Karpas-422 (cell line): ENCODE data around the gene CD200R1L. TPM values are rescaled to one million over a fixed set of nuclear protein-coding genes. Genes with fewer than 3 reads are reported as not detected.

Experiments
- DNase-seq: peaks from one replicate; pipeline ENCODE4 v3.0.0-alpha.2; 2015
- H2AFZ ChIP-seq: fragments of 200-600 bp; sonication (generic); 2 replicates; pipeline ENCODE4 v1.6.1; 2014; ENCODE audit warnings: antibody characterized with exemption, low read length, mixed read lengths
- H3K27ac ChIP-seq: fragments of 200-600 bp; sonication (generic); 2 replicates; pipeline ENCODE4 v1.5.1; 2014; ENCODE audit warnings: mild to moderate bottlenecking, low read length, moderate library complexity
- H3K27me3 ChIP-seq: fragments of 200-600 bp; sonication (generic); 2 replicates; pipeline ENCODE4 v1.6.1; 2014; ENCODE audit warnings: low read length, mixed read lengths
- H3K36me3 ChIP-seq: fragments of 200-600 bp; sonication (generic); 2 replicates; pipeline ENCODE4 v1.6.1; 2014; ENCODE audit warnings: low read length, mixed read lengths; ENCODE audit not compliant: insufficient read depth
- H3K4me1 ChIP-seq: fragments of 200-600 bp; sonication (generic); 2 replicates; pipeline ENCODE4 v1.6.1; 2014; ENCODE audit warnings: mild to moderate bottlenecking, low read length, mixed read lengths
- H3K4me2 ChIP-seq: fragments of 200-600 bp; sonication (generic); 2 replicates; pipeline ENCODE4 v1.6.1; 2014; ENCODE audit warnings: low read length, low read depth, mild to moderate bottlenecking; ENCODE audit not compliant: poor library complexity, severe bottlenecking
- H3K4me3 ChIP-seq: fragments of 200-600 bp; sonication (generic); 2 replicates; pipeline ENCODE4 v1.5.1; 2014; ENCODE audit warnings: mild to moderate bottlenecking, antibody characterized with exemption, low read length, mixed read lengths
- H3K79me2 ChIP-seq: fragments of 200-600 bp; sonication (generic); 2 replicates; pipeline ENCODE4 v1.6.1; 2014; ENCODE audit warnings: mild to moderate bottlenecking, low read length, mixed read lengths
- H3K9ac ChIP-seq: fragments of 200-600 bp; sonication (generic); 2 replicates; pipeline ENCODE4 v1.6.0; 2014; ENCODE audit warnings: low read length
- H3K9me2 ChIP-seq: fragments of 200-600 bp; sonication (generic), shearing (Covaris generic); replicated peaks from 2 replicates; pipeline ENCODE4 v1.6.0; 2014; ENCODE audit warnings: mild to moderate bottlenecking, low read length, moderate library complexity; ENCODE audit not compliant: insufficient read depth
- H3K9me3 ChIP-seq: fragments of 300-700, 200-600 bp; sonication (generic); 2 replicates; pipeline ENCODE4 v1.6.1; 2014; ENCODE audit warnings: low read length, mixed read lengths
- H4K20me1 ChIP-seq: fragments of 200-600 bp; sonication (generic); 2 replicates; pipeline ENCODE4 v1.6.1; 2014; ENCODE audit warnings: mild to moderate bottlenecking, antibody characterized with exemption, low read length, low read depth; ENCODE audit not compliant: insufficient read depth
- total RNA-seq: library from RNA; depleted of rRNA; stranded (reverse); fragments of >200 nt; shearing (Covaris generic); gene quantifications from 2 replicates; pipeline ENCODE4 v1.2.3, GENCODE V29; 2014; ENCODE audit warnings: low replicate concordance

The CD200R1L gene
- total RNA-seq, 1 experiment from 2014 or later, result not detected

DNA sequence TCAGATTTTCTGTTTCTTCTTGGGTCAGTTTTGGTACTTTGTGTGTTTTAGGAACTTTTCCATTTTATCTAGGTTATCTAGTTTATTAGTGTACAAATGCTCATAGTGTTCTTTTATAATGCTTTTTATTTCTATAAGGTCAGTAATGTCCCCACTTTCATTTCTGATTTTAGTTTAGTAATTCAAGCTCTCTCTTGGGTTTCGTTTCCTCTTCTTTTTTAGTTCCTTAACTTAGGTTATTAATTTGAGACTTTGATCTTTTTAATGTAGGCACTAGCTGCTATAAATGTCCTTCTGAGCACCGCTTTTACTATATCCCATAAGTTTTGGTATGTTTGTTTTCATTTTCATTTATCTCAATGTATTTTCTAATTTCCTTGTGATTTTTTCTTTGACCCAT is 27.0 kb upstream of the CD200R1L start:
- H3K9ac ChIP-seq, result no peak overlapping the region
- H3K27me3 ChIP-seq, result no peaks in the 10 kb centered on the region
- H3K9me3 ChIP-seq, result peaks cover 12% of the 10 kb centered on the region
- no peaks in the 10 kb centered on the region for H4K20me1 ChIP-seq
- no peaks in the 10 kb centered on the region for H3K36me3 ChIP-seq
- H3K4me3 ChIP-seq, result peak overlapping the region; percentile 39
- H2AFZ ChIP-seq, result peak overlapping the region; percentile 77; the same call in 1 of the 2 replicates
- peak overlapping the region; percentile 67 for H3K4me2 ChIP-seq
- peak overlapping the region; percentile 62 for H3K27ac ChIP-seq
- peaks cover 25% of the 10 kb centered on the region for H3K4me1 ChIP-seq
- no peaks in the 10 kb centered on the region for H3K9me2 ChIP-seq
- DNase-seq, result peak; percentile 77
- no peaks in the 10 kb centered on the region for H3K79me2 ChIP-seq

DNA sequence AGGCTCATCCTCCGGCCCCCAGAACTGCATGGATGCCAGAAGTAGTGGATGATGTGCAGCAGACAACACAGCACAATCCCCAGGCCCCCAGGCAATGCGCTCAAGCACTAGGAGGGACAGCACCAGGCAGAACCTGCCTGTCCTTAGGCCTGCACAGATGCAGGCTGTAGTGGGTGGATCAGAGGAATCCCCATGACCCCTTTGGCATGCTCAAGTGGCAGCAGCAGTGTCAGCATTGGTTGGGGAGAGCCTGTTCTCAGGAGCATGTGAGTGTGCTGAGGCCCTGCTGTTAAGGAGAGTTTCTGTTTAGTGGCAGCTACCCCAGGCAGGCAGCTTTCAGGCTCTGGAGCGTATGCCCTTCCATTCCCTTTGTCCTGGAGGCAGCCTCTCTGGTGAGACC is 25.1 kb upstream of the CD200R1L start:
- Histone ChIP-seq H3K27ac (no peak overlapping the region), H3K4me3 (no peak overlapping the region), H3K36me3 (no peaks in the 10 kb centered on the region), H3K4me1 (peaks cover 25% of the 10 kb centered on the region), H2AFZ (no peak overlapping the region), H3K79me2 (no peaks in the 10 kb centered on the region), H4K20me1 (no peaks in the 10 kb centered on the region), H3K4me2 (no peak overlapping the region), H3K9me3 (peaks cover 12% of the 10 kb centered on the region), H3K9me2 (no peaks in the 10 kb centered on the region), H3K27me3 (no peaks in the 10 kb centered on the region), H3K9ac (no peak overlapping the region)
- DNase-seq, result no peak

DNA sequence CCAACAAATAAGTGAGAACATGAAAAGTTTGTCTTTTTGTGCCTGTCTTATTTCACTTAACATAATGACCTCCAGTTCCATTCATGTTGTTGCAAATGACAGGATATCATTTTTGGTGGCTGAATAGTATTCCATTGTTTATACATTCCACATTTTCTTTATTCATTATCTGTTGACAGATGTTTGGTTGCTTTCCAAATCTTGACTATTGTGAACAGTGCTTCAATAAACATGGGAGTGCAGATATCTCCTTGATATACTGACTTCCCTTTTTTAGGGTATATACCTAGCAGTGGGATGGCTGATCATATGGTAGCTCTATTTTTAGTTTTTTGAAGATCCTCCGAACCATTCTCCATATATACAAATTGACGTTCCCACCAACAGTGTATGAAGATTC is 19.1 kb upstream of the CD200R1L start:
- Histone ChIP-seq H3K9ac (no peak overlapping the region), H2AFZ (no peak overlapping the region)

GRCh38 chr3:112860898-112861297 is 14.2 kb upstream of the CD200R1L start:
- DNase-seq, result no peak
- no peak overlapping the region for H2AFZ ChIP-seq
- no peaks in the 10 kb centered on the region for H3K79me2 ChIP-seq
- H3K9me2 ChIP-seq, result no peaks in the 10 kb centered on the region
- H3K4me2 ChIP-seq, result no peak overlapping the region
- H3K9ac ChIP-seq, result no peak overlapping the region
- no peak overlapping the region for H3K27ac ChIP-seq
- H3K36me3 ChIP-seq, result no peaks in the 10 kb centered on the region
- peaks cover 9% of the 10 kb centered on the region for H3K4me1 ChIP-seq
- H4K20me1 ChIP-seq, result no peaks in the 10 kb centered on the region
- H3K9me3 ChIP-seq, result no peaks in the 10 kb centered on the region
- H3K27me3 ChIP-seq, result no peaks in the 10 kb centered on the region
- no peak overlapping the region for H3K4me3 ChIP-seq

More for the DNA sequence above, 19.1 kb upstream of the CD200R1L start:
- Histone ChIP-seq H3K9me3 (peaks cover 9% of the 10 kb centered on the region), H3K4me1 (no peaks in the 10 kb centered on the region), H3K27ac (no peak overlapping the region), H3K79me2 (no peaks in the 10 kb centered on the region), H3K9me2 (no peaks in the 10 kb centered on the region), H3K4me2 (no peak overlapping the region), H4K20me1 (no peaks in the 10 kb centered on the region), H3K36me3 (no peaks in the 10 kb centered on the region), H3K4me3 (no peak overlapping the region), H3K27me3 (no peaks in the 10 kb centered on the region)
- no peak for DNase-seq

- H3K9me2 ChIP-seq, result no peaks in the 10 kb centered on the region
- no peaks in the 10 kb centered on the region for H4K20me1 ChIP-seq
- peaks cover 9% of the 10 kb centered on the region for H3K4me1 ChIP-seq
- no peak overlapping the region for H3K4me3 ChIP-seq
- no peaks in the 10 kb centered on the region for H3K79me2 ChIP-seq
- H2AFZ ChIP-seq, result no peak overlapping the region
- no peaks in the 10 kb centered on the region for H3K9me3 ChIP-seq
- H3K27me3 ChIP-seq, result no peaks in the 10 kb centered on the region
- H3K9ac ChIP-seq, result no peak overlapping the region
- no peak for DNase-seq
- no peaks in the 10 kb centered on the region for H3K36me3 ChIP-seq
- H3K4me2 ChIP-seq, result no peak overlapping the region
- H3K27ac ChIP-seq, result no peak overlapping the region
Observed at GRCh38 chr3:112858410-112859069, 11.9 kb upstream of the CD200R1L start.

- no peak for DNase-seq
- no peak overlapping the region for H3K4me2 ChIP-seq
- H3K9ac ChIP-seq, result no peak overlapping the region
- no peak overlapping the region for H2AFZ ChIP-seq
- peaks cover 9% of the 10 kb centered on the region for H3K4me1 ChIP-seq
- no peaks in the 10 kb centered on the region for H3K79me2 ChIP-seq
- H3K27ac ChIP-seq, result no peak overlapping the region
- no peaks in the 10 kb centered on the region for H3K36me3 ChIP-seq
- H3K27me3 ChIP-seq, result no peaks in the 10 kb centered on the region
- no peaks in the 10 kb centered on the region for H3K9me2 ChIP-seq
- H4K20me1 ChIP-seq, result no peaks in the 10 kb centered on the region
- H3K4me3 ChIP-seq, result no peak overlapping the region
- H3K9me3 ChIP-seq, result no peaks in the 10 kb centered on the region
Observed at GRCh38 chr3:112857526-112857925, 10.9 kb upstream of the CD200R1L start.

DNA sequence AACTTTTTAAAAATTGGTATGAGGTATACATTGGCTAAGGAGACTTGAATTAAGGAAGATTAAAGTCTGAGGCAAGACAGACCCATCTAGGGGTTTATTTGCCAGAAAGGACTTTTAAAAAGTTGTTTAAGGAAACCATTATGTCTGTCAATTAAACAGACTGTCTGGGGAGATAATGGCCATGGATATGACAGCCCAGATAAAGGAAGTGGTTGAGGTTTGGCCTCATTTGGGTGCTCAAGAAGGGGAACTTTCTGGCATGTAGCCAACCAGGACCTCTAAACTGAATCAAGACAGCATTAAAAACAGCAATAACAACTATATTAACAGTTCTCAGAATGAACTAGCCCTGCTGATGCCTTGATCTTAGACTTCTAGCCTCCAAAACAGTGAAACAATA is 9.9 kb upstream of the CD200R1L start:
- H3K9ac ChIP-seq, result no peak overlapping the region
- H3K4me1 ChIP-seq, result peaks cover 9% of the 10 kb centered on the region
- no peak overlapping the region for H2AFZ ChIP-seq
- no peaks in the 10 kb centered on the region for H3K27me3 ChIP-seq
- H4K20me1 ChIP-seq, result no peaks in the 10 kb centered on the region
- no peaks in the 10 kb centered on the region for H3K9me3 ChIP-seq
- no peaks in the 10 kb centered on the region for H3K79me2 ChIP-seq
- no peaks in the 10 kb centered on the region for H3K36me3 ChIP-seq
- H3K9me2 ChIP-seq, result no peaks in the 10 kb centered on the region
- H3K27ac ChIP-seq, result no peak overlapping the region
- H3K4me3 ChIP-seq, result no peak overlapping the region
- H3K4me2 ChIP-seq, result no peak overlapping the region
- peak; percentile 55 for DNase-seq

- no peaks in the 10 kb centered on the region for H3K27me3 ChIP-seq
- H3K79me2 ChIP-seq, result no peaks in the 10 kb centered on the region
- H2AFZ ChIP-seq, result no peak overlapping the region
- H3K9ac ChIP-seq, result no peak overlapping the region
- DNase-seq, result no peak
- H3K36me3 ChIP-seq, result no peaks in the 10 kb centered on the region
- H3K27ac ChIP-seq, result no peak overlapping the region
- no peaks in the 10 kb centered on the region for H3K9me3 ChIP-seq
- no peak overlapping the region for H3K4me2 ChIP-seq
- H4K20me1 ChIP-seq, result no peaks in the 10 kb centered on the region
- H3K9me2 ChIP-seq, result no peaks in the 10 kb centered on the region
- no peak overlapping the region for H3K4me3 ChIP-seq
- H3K4me1 ChIP-seq, result peaks cover 9% of the 10 kb centered on the region
Observed at GRCh38 chr3:112855883-112856282, 9.2 kb upstream of the CD200R1L start.
